HepG2 (cell line): ENCODE measurements around the gene ANO2. TPM values are rescaled to one million over a fixed set of nuclear protein-coding genes. Genes with fewer than 3 reads are reported as not detected.

ENCODE experiments used
- ATAC-seq: fragments of 200-7000 bp; cut with Tn5 transposase; 3 replicates; pipeline ENCODE4 v1.9.1; 2020; ENCODE audit warnings: mild to moderate bottlenecking, moderate library complexity
- BruUV-seq: library from RNA; stranded (reverse); fragments of 400-500 nt; replicated peaks from 2 replicates; lab custom pipeline; 2021; lab: Mats Ljungman, UMichigan
- CTCF ChIA-PET: fragments of 300-600 bp; formaldehyde crosslinking; extraction: SDS; loops from one replicate; lab custom pipeline; 2021; ENCODE audit warnings: low total read pairs, inconsistent platforms, low intra/inter-chr PET ratio; lab: Yijun Ruan, JAX
- POLR2A ChIA-PET: fragments of 350-600 bp; sonication (Branson Sonifier 250); formaldehyde crosslinking; loops from one replicate; lab custom pipeline; 2020; ENCODE audit warnings: antibody characterized with exemption, inconsistent platforms; lab: Yijun Ruan, JAX
- DNase-seq: peaks from one replicate; pipeline ENCODE4 v3.0.0-alpha.2; 2015; ENCODE audit warnings: low spot score
- FAIRE-seq: peaks from 3 replicates; lab custom pipeline; 2011; peaks lifted over from hg19 to GRCh38; lab: Jason Lieb, UNC
- H2AFZ ChIP-seq: one replicate; pipeline ENCODE4 v1.6.1; 2011; ENCODE audit warnings: low read length, inconsistent platforms
- H3K27ac ChIP-seq: fragments of 300-600 bp; 3 replicates; pipeline ENCODE4 v1.8.0; 2011; ENCODE audit warnings: mixed run types, mild to moderate bottlenecking, mixed read lengths, low read length, inconsistent platforms; ENCODE audit not compliant: insufficient read depth; ENCODE audit errors: extremely low read length
- H3K27me3 ChIP-seq, 2 experiments: fragments of 200-600 bp in 1 of 2; 2 replicates in 1 of 2; 3 replicates in 1 of 2; pipeline versions ENCODE4 v1.6.0 to v1.8.0; 2011; ENCODE audit warnings: low read length in 2 of 2, mild to moderate bottlenecking in 2 of 2, moderate library complexity in 2 of 2, inconsistent platforms in 1 of 2; ENCODE audit not compliant: insufficient read depth in 2 of 2, control insufficient read depth in 1 of 2
- H3K36me3 ChIP-seq, 2 experiments: fragments of 200-600 bp in 1 of 2; replicated peaks in 1 of 2; 2 replicates in 1 of 2; 3 replicates in 1 of 2; pipeline versions ENCODE4 v1.5.1 to v1.8.0; 2011; ENCODE audit warnings: low read length in 2 of 2, inconsistent platforms in 1 of 2; ENCODE audit not compliant: insufficient read depth in 2 of 2, control insufficient read depth in 1 of 2
- H3K4me1 ChIP-seq: 2 replicates; pipeline ENCODE4 v1.5.1; 2012; ENCODE audit warnings: low read length, inconsistent platforms; ENCODE audit not compliant: insufficient read depth
- H3K4me2 ChIP-seq: 2 replicates; pipeline ENCODE4 v1.6.0; 2011; ENCODE audit warnings: low read depth, low read length, inconsistent platforms
- H3K4me3 ChIP-seq, 3 experiments: fragments of 200-600 bp in 1 of 3; sonication (generic), shearing (Covaris generic) in 1 of 3; replicated peaks in 1 of 3; 2 replicates each; pipeline ENCODE4 v1.5.1; 2011 to 2016; ENCODE audit warnings: low read length in 3 of 3, inconsistent platforms in 2 of 3, low read depth in 2 of 3, mild to moderate bottlenecking in 2 of 3, control low read depth in 1 of 3, mixed read lengths in 1 of 3; ENCODE audit not compliant: insufficient read depth in 1 of 3
- H3K79me2 ChIP-seq: one replicate; pipeline ENCODE4 v1.6.1; 2011; ENCODE audit warnings: low read length, inconsistent platforms; ENCODE audit not compliant: insufficient read depth
- H3K9ac ChIP-seq: 2 replicates; pipeline ENCODE4 v1.6.0; 2011; ENCODE audit warnings: mild to moderate bottlenecking, low read depth, low read length, inconsistent platforms; ENCODE audit not compliant: insufficient read depth
- H3K9me3 ChIP-seq: 2 replicates; pipeline ENCODE4 v1.5.1; 2012; ENCODE audit warnings: mild to moderate bottlenecking, low read length
- H4K20me1 ChIP-seq: 2 replicates; pipeline ENCODE4 v1.6.0; 2011; ENCODE audit warnings: inconsistent platforms, mild to moderate bottlenecking, low read length, moderate library complexity; ENCODE audit not compliant: insufficient read depth
- ATF1 ChIP-seq: IDR thresholded peaks from 2 replicates; pipeline ENCODE4 v1.6.1; 2016; ENCODE audit warnings: mild to moderate bottlenecking, control low read depth
- CTCF ChIP-seq: sonication (generic); formaldehyde crosslinking; IDR thresholded peaks from 2 replicates; pipeline ENCODE4 v1.5.0; 2020; ENCODE audit warnings: mild to moderate bottlenecking, missing genetic modification reagents, moderate library complexity
- ISL2 ChIP-seq: sonication (generic); formaldehyde crosslinking; IDR thresholded peaks from 2 replicates; pipeline ENCODE4 v1.5.0; 2020; ENCODE audit warnings: missing genetic modification reagents
- LCORL ChIP-seq, 2 experiments: fragments of 450-650 bp in 1 of 2; sonication (generic) in 1 of 2; formaldehyde crosslinking in 1 of 2; IDR thresholded peaks; 2 replicates each; pipeline versions ENCODE4 v1.5.0 to v1.6.1; 2017 to 2020; ENCODE audit warnings: antibody characterized with exemption in 1 of 2, missing genetic modification reagents in 1 of 2
- MIER2 ChIP-seq: IDR thresholded peaks from 2 replicates; pipeline ENCODE4 v1.6.1; 2016; ENCODE audit warnings: missing biosample characterization, missing genetic modification reagents
- NFE2L2 ChIP-seq: fragments of 150-350 bp; IDR thresholded peaks from 2 replicates; pipeline ENCODE4 v1.6.1; 2014; ENCODE audit warnings: low read length
- ONECUT2 ChIP-seq: sonication (generic); formaldehyde crosslinking; IDR thresholded peaks from 2 replicates; pipeline ENCODE4 v1.4.0; 2020; ENCODE audit warnings: missing genetic modification reagents
- PAXIP1 ChIP-seq: sonication (generic); formaldehyde crosslinking; conservative IDR thresholded peaks from 2 replicates; pipeline ENCODE4 v1.4.0; 2020; ENCODE audit warnings: mild to moderate bottlenecking, missing genetic modification reagents, moderate library complexity
- RNF2 ChIP-seq: fragments of 450-650 bp; conservative IDR thresholded peaks from 2 replicates; pipeline ENCODE4 v1.6.1; 2016; ENCODE audit warnings: low read depth
- RNF219 ChIP-seq: sonication (generic); formaldehyde crosslinking; IDR thresholded peaks from 2 replicates; pipeline ENCODE4 v1.5.0; 2020; ENCODE audit warnings: mild to moderate bottlenecking, missing genetic modification reagents
- ZSCAN31 ChIP-seq: sonication (generic); formaldehyde crosslinking; IDR thresholded peaks from 2 replicates; pipeline ENCODE4 v1.5.0; 2020; ENCODE audit warnings: low read depth, mild to moderate bottlenecking, missing genetic modification reagents
- WGBS: methylation state at CpG from one replicate; pipeline ENCODE4 v1.1.6; 2017; ENCODE audit warnings: low lambda C conversion rate; 5-methylcytosine and 5-hydroxymethylcytosine counted together
- in situ Hi-C: cut with HindIII; loops from 2 replicates; pipeline ENCODE4 v1.10.0; 2017; ENCODE audit warnings: low pct_unique_long_range_greater_than_20kb; ENCODE audit not compliant: extremely low pct_ligation_motif_present
- intact Hi-C: fragments of 100-400 bp; cut with micrococcal nuclease; formaldehyde crosslinking; loops from one replicate; pipeline ENCODE4 v1.10.0; 2022; ENCODE audit not compliant: unreplicated experiment
- polyA plus RNA-seq, 8 experiments: library from polyadenylated mRNA; depleted of rRNA in 3 of 8; stranded (reverse) in 7 of 8; unstranded in 1 of 8; fragments of >200 nt; fragmentation: Illumina TruSeq in 4 of 8; extraction: Trizol in 4 of 8; gene quantifications; 2 replicates each; pipeline versions ENCODE4 v1.2.1 to v1.2.3, GENCODE V29; 2011 to 2016; ENCODE audit warnings: low read depth in 4 of 8, missing spikeins in 1 of 8, mixed read lengths in 1 of 8; ENCODE audit not compliant: insufficient read depth in 1 of 8
- total RNA-seq, 5 experiments: library from RNA; depleted of rRNA; stranded (reverse); fragments of >200 nt; fragmentation: Illumina TruSeq; extraction: Trizol; gene quantifications; 2 replicates each; pipeline ENCODE4 v1.2.3, GENCODE V29; 2016; ENCODE audit warnings: low read depth in 1 of 5
- TF ChIP-seq, protein P1 (sequence below): sonication (generic); formaldehyde crosslinking; IDR thresholded peaks from 2 replicates; pipeline ENCODE4 v1.8.0; 2022; ENCODE audit warnings: missing genetic modification reagents, mild to moderate bottlenecking, moderate library complexity, borderline replicate concordance

Gene ANO2
- total and polyA plus RNA-seq, 2 of the 13 experiments (the other 11 are each of a cell fraction or from before 2014, with no cell fraction given) = 0.18 TPM; not detected in 1

- DNase-seq = no peak
- Histone ChIP-seq H2AFZ (no peak overlapping the region), H3K4me3 (no peak overlapping the region), H3K9ac (no peak overlapping the region), H3K4me1 (no peaks in the 10 kb centered on the region), H3K27me3 (peaks cover 0 to 5% of the 10 kb centered on the region in 2 experiments; a peak in 1 of 5 replicates), H3K9me3 (no peaks in the 10 kb centered on the region), H3K36me3 (no peaks in the 10 kb centered on the region), H4K20me1 (no peaks in the 10 kb centered on the region), H3K79me2 (no peaks in the 10 kb centered on the region), H3K27ac (no peak overlapping the region), H3K4me2 (no peak overlapping the region)
- intact Hi-C loops = no loop called here
- ChIA-PET CTCF (no interaction called here), POLR2A (no interaction called here)
- no peak for ATAC-seq
- in situ Hi-C loops = no loop called here
- TF ChIP-seq PAXIP1 (CRISPR knock-in tag) (no peak), ONECUT2 (no peak), RNF2 (no peak), MIER2 (CRISPR knock-in tag) (no peak), ISL2 (CRISPR knock-in tag) (no peak), CTCF (CRISPR knock-in tag) (no peak), RNF219 (CRISPR knock-in tag) (no peak), ATF1 (CRISPR knock-in tag) (no peak), NFE2L2 (no peak), LCORL (IDR thresholded peaks at IDR 0.05) (no peak), LCORL (CRISPR knock-in tag; IDR thresholded peaks at IDR 0.05) (no peak), ZSCAN31 (no peak)
- TF ChIP-seq, protein P1, sequence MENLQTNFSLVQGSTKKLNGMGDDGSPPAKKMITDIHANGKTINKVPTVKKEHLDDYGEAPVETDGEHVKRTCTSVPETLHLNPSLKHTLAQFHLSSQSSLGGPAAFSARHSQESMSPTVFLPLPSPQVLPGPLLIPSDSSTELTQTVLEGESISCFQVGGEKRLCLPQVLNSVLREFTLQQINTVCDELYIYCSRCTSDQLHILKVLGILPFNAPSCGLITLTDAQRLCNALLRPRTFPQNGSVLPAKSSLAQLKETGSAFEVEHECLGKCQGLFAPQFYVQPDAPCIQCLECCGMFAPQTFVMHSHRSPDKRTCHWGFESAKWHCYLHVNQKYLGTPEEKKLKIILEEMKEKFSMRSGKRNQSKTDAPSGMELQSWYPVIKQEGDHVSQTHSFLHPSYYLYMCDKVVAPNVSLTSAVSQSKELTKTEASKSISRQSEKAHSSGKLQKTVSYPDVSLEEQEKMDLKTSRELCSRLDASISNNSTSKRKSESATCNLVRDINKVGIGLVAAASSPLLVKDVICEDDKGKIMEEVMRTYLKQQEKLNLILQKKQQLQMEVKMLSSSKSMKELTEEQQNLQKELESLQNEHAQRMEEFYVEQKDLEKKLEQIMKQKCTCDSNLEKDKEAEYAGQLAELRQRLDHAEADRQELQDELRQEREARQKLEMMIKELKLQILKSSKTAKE = no peak
- 3% methylated on average over 1 of the region's 1 CpG for WGBS
- BruUV-seq = no TSS peak
- FAIRE-seq = no peak
Observed at GRCh38 chr12:5771756-5772155, 173.3 kb downstream of the ANO2 start.
